Activated T-cell treated with anti-CD3 and anti-CD28 coated beads for 24 hours (primary cell): ENCODE measurements around the gene TMEM132D.

Source experiments
- DNase-seq: peaks from one replicate; pipeline ENCODE4 v3.0.0-alpha.2; 2020; ENCODE audit warnings: low read depth

The TMEM132D gene

GRCh38 chr12:129440278-129440677 lies 463.5 kb downstream of the TMEM132D start:
- no peak for DNase-seq

GRCh38 chr12:129434790-129435189 lies 469.0 kb downstream of the TMEM132D start:
- DNase-seq: no peak

- DNase-seq: no peak
Measured at GRCh38 chr12:129428240-129428936, 475.4 kb downstream of the TMEM132D start.

- no peak for DNase-seq
Measured at GRCh38 chr12:129423041-129423580, 480.7 kb downstream of the TMEM132D start.

GRCh38 chr12:129413295-129413694 lies 490.5 kb downstream of the TMEM132D start:
- DNase-seq: no peak

- DNase-seq: no peak
Measured at GRCh38 chr12:129409281-129409680, 494.5 kb downstream of the TMEM132D start.

GRCh38 chr12:129404556-129404955 lies 499.3 kb downstream of the TMEM132D start:
- no peak for DNase-seq

- no peak for DNase-seq
Measured at GRCh38 chr12:129401572-129401971, 502.3 kb downstream of the TMEM132D start.

GRCh38 chr12:129394177-129394825 lies 509.5 kb downstream of the TMEM132D start:
- no peak for DNase-seq

GRCh38 chr12:129393357-129393937 lies 510.4 kb downstream of the TMEM132D start:
- DNase-seq: no peak

GRCh38 chr12:129385637-129385990 lies 518.2 kb downstream of the TMEM132D start:
- no peak for DNase-seq

- no peak for DNase-seq
Measured at GRCh38 chr12:129383956-129384355, 519.9 kb downstream of the TMEM132D start.

GRCh38 chr12:129381715-129382114 lies 522.1 kb downstream of the TMEM132D start:
- DNase-seq: no peak

- no peak for DNase-seq
Measured at GRCh38 chr12:129379076-129379804, 524.6 kb downstream of the TMEM132D start.

- DNase-seq: no peak
Measured at GRCh38 chr12:129378496-129378895, 525.3 kb downstream of the TMEM132D start.

- DNase-seq: no peak
Measured at GRCh38 chr12:129373746-129374145, 530.1 kb downstream of the TMEM132D start.

GRCh38 chr12:129372876-129373275 lies 530.9 kb downstream of the TMEM132D start:
- DNase-seq: no peak

- DNase-seq: no peak
Measured at GRCh38 chr12:129372348-129372747, 531.5 kb downstream of the TMEM132D start.

GRCh38 chr12:129371268-129371667 lies 532.6 kb downstream of the TMEM132D start:
- no peak for DNase-seq

GRCh38 chr12:129366656-129367055 lies 537.2 kb downstream of the TMEM132D start:
- no peak for DNase-seq

- no peak for DNase-seq
Measured at GRCh38 chr12:129363041-129363440, 540.8 kb downstream of the TMEM132D start.

- DNase-seq: no peak
Measured at GRCh38 chr12:129357233-129357632, 546.6 kb downstream of the TMEM132D start.

- no peak for DNase-seq
Measured at GRCh38 chr12:129351481-129351880, 552.3 kb downstream of the TMEM132D start.
